ENCODE measurements around the gene CHST11. TPM values are rescaled to one million over a fixed set of nuclear protein-coding genes. Genes with fewer than 3 reads are reported as not detected.
A peak's percentile ranks its signal among the peaks of the same experiment; 100 is the strongest.

The CHST11 gene
- total RNA-seq, 1 donor from 2014 or later: 7.7 TPM

DNA sequence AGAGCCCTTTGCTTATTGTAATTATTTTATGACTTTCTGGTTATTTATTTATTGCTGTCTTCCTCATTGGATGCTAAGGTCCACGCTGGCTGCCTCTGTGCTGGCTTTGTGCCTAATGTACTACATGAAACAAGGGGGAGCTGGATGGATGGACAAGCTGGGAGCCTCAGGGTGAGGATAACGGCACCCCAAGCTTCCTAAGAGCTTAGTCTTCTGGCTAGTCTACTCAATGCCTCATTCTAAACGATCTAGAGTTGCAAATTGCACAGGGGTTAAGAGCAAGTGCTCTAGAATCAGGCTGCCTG, 172.0 kb downstream of the CHST11 start:
- Histone ChIP-seq H4K20me1 (ENCODE audit: low read depth) (peaks cover 29% of the 10 kb centered on the region), H3K27ac (no peak overlapping the region), H3K36me3 (no peaks in the 10 kb centered on the region), H2AFZ (replicated peaks) (no peak overlapping the region), H3K9ac (no peak overlapping the region), H3K9me3 (ENCODE audit: low read depth) (no peaks in the 10 kb centered on the region), H3F3A (ENCODE audit: low read depth) (peaks cover 7% of the 10 kb centered on the region), H3K27me3 (no peaks in the 10 kb centered on the region), H3K4me3 (no peak overlapping the region), H3K79me2 (ENCODE audit: low read depth) (no peaks in the 10 kb centered on the region), H3K4me1 (peaks cover 37% of the 10 kb centered on the region), H3K4me2 (no peak overlapping the region)
- no peaks in the 10 kb centered on the region for H3K9me3 Mint-ChIP-seq
- TF ChIP-seq EZH2 (IDR thresholded peaks at IDR 0.05) (no peak), EZH2phosphoT487 (IDR thresholded peaks at IDR 0.05) (no peak)
- TF ChIP-seq, protein P1, sequence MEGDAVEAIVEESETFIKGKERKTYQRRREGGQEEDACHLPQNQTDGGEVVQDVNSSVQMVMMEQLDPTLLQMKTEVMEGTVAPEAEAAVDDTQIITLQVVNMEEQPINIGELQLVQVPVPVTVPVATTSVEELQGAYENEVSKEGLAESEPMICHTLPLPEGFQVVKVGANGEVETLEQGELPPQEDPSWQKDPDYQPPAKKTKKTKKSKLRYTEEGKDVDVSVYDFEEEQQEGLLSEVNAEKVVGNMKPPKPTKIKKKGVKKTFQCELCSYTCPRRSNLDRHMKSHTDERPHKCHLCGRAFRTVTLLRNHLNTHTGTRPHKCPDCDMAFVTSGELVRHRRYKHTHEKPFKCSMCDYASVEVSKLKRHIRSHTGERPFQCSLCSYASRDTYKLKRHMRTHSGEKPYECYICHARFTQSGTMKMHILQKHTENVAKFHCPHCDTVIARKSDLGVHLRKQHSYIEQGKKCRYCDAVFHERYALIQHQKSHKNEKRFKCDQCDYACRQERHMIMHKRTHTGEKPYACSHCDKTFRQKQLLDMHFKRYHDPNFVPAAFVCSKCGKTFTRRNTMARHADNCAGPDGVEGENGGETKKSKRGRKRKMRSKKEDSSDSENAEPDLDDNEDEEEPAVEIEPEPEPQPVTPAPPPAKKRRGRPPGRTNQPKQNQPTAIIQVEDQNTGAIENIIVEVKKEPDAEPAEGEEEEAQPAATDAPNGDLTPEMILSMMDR (IDR thresholded peaks at IDR 0.05): no peak
- H3K27ac Mint-ChIP-seq: no peak overlapping the region
- H3K4me3 Mint-ChIP-seq: no peak overlapping the region
- H3K36me3 Mint-ChIP-seq: no peaks in the 10 kb centered on the region
- H3K27me3 Mint-ChIP-seq (ENCODE audit: insufficient read depth, low read depth): no peaks in the 10 kb centered on the region
- no peak for DNase-seq (ENCODE audit: low spot score)
- peaks cover 53% of the 10 kb centered on the region for H3K4me1 Mint-ChIP-seq

- H3K27me3 Mint-ChIP-seq (ENCODE audit: insufficient read depth, low read depth): no peaks in the 10 kb centered on the region
- peaks cover 48% of the 10 kb centered on the region for H3K4me1 Mint-ChIP-seq
- H3K36me3 Mint-ChIP-seq: no peaks in the 10 kb centered on the region
- peaks cover 5% of the 10 kb centered on the region for H3F3A ChIP-seq (ENCODE audit: low read depth)
- no peak overlapping the region for H3K4me3 Mint-ChIP-seq
- TF ChIP-seq EZH2phosphoT487 (IDR thresholded peaks at IDR 0.05): no peak
- no peak for TF ChIP-seq EZH2 (IDR thresholded peaks at IDR 0.05)
- TF ChIP-seq, protein P1 (IDR thresholded peaks at IDR 0.05): no peak
- H3K79me2 ChIP-seq (ENCODE audit: low read depth): no peaks in the 10 kb centered on the region
- no peak overlapping the region for H2AFZ ChIP-seq (replicated peaks)
- no peaks in the 10 kb centered on the region for H3K9me3 Mint-ChIP-seq
- DNase-seq (ENCODE audit: low spot score): peak; percentile 24
- no peaks in the 10 kb centered on the region for H3K36me3 ChIP-seq
- H3K9ac ChIP-seq: no peak overlapping the region
- H3K27ac Mint-ChIP-seq: peak overlapping the region; percentile 54
- H3K27me3 ChIP-seq: no peaks in the 10 kb centered on the region
- H4K20me1 ChIP-seq (ENCODE audit: low read depth): peaks cover 16% of the 10 kb centered on the region
- H3K9me3 ChIP-seq (ENCODE audit: low read depth): no peaks in the 10 kb centered on the region
- H3K4me3 ChIP-seq: no peak overlapping the region
- peaks cover 29% of the 10 kb centered on the region for H3K4me1 ChIP-seq
- H3K27ac ChIP-seq: no peak overlapping the region
- peak overlapping the region; percentile 33 for H3K4me2 ChIP-seq
Observed at GRCh38 chr12:104630230-104630670, 173.5 kb downstream of the CHST11 start.

DNA sequence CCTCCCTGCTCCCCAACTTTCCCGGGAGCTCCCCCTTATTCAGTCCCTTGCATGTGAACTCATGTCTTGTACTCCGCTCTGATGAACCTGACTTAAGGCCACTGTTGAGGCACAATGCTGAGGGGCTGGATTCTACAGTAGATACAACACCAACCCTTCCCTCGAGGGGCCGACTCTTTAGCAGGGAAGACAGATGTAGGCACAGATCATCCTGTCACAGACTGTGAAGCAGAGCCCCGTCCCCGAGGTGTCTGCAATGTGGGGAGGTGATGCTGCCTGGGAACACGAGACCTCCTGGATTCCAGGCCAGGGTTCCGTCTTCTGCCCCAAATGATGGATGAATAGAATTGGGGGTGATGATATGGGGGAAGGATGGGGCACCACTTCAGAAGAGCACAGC, 175.1 kb downstream of the CHST11 start:
- Mint-ChIP-seq H3K27me3 (ENCODE audit: insufficient read depth, low read depth) (no peaks in the 10 kb centered on the region), H3K36me3 (no peaks in the 10 kb centered on the region), H3K9me3 (no peaks in the 10 kb centered on the region), H3K4me1 (peaks cover 48% of the 10 kb centered on the region), H3K4me3 (peak overlapping the region; percentile 39), H3K27ac (peak overlapping the region; percentile 92)
- Histone ChIP-seq H3K27me3 (no peaks in the 10 kb centered on the region), H3K9me3 (ENCODE audit: low read depth) (no peaks in the 10 kb centered on the region), H3K4me1 (peaks cover 26% of the 10 kb centered on the region), H4K20me1 (ENCODE audit: low read depth) (peaks cover 16% of the 10 kb centered on the region), H3K9ac (no peak overlapping the region), H3F3A (ENCODE audit: low read depth) (peaks cover 5% of the 10 kb centered on the region), H3K4me3 (no peak overlapping the region), H3K79me2 (ENCODE audit: low read depth) (no peaks in the 10 kb centered on the region), H2AFZ (replicated peaks) (no peak overlapping the region), H3K27ac (no peak overlapping the region), H3K4me2 (no peak overlapping the region), H3K36me3 (no peaks in the 10 kb centered on the region)
- DNase-seq (ENCODE audit: low spot score): no peak
- TF ChIP-seq EZH2phosphoT487 (IDR thresholded peaks at IDR 0.05) (no peak), EZH2 (IDR thresholded peaks at IDR 0.05) (no peak)
- TF ChIP-seq, protein P1 (IDR thresholded peaks at IDR 0.05): no peak

Data from neural progenitor cell (in vitro differentiated cells).